Neural progenitor cell (in vitro differentiated cells): ENCODE measurements around the gene BTG2. TPM values are rescaled to one million over a fixed set of nuclear protein-coding genes. Genes with fewer than 3 reads are reported as not detected.

Experiments
- DNase-seq: peaks from one replicate; pipeline ENCODE4 v3.0.0-alpha.2; 2016; ENCODE audit warnings: low spot score
- H2AFZ ChIP-seq: fragments of 200-600 bp; sonication (generic); replicated peaks from 2 replicates; pipeline ENCODE4 v1.6.1; 2016; ENCODE audit warnings: antibody characterized with exemption
- H3F3A ChIP-seq: fragments of 200-600 bp; sonication (generic); 2 replicates; pipeline ENCODE4 v1.6.1; 2016; ENCODE audit warnings: antibody characterized with exemption, low read depth
- H3K27ac ChIP-seq: fragments of 200-600 bp; sonication (generic); 2 replicates; pipeline ENCODE4 v1.5.1; 2016; ENCODE audit warnings: mild to moderate bottlenecking
- H3K27me3 ChIP-seq: fragments of 200-600 bp; sonication (generic); 2 replicates; pipeline ENCODE4 v1.6.1; 2016; ENCODE audit warnings: mild to moderate bottlenecking, moderate library complexity
- H3K36me3 ChIP-seq: fragments of 200-600 bp; sonication (generic); 2 replicates; pipeline ENCODE4 v1.5.1; 2016
- H3K4me1 ChIP-seq: fragments of 200-600 bp; sonication (generic); 2 replicates; pipeline ENCODE4 v1.6.1; 2016; ENCODE audit warnings: mixed run types
- H3K4me2 ChIP-seq: fragments of 200-600 bp; sonication (generic); 2 replicates; pipeline ENCODE4 v1.6.1; 2016
- H3K4me3 ChIP-seq: fragments of 200-600 bp; sonication (generic); 2 replicates; pipeline ENCODE4 v1.5.1; 2016
- H3K79me2 ChIP-seq: fragments of 200-600 bp; sonication (generic); 2 replicates; pipeline ENCODE4 v1.6.1; 2016; ENCODE audit warnings: low read depth
- H3K9ac ChIP-seq: fragments of 200-600 bp; sonication (generic); 2 replicates; pipeline ENCODE4 v1.6.1; 2016
- H3K9me3 ChIP-seq: fragments of 200-600 bp; sonication (generic); 2 replicates; pipeline ENCODE4 v1.5.1; 2016; ENCODE audit warnings: low read depth
- H4K20me1 ChIP-seq: fragments of 200-600 bp; sonication (generic); 2 replicates; pipeline ENCODE4 v1.6.1; 2016; ENCODE audit warnings: low read depth
- H3K27ac Mint-ChIP-seq: 3 replicates; pipeline ENCODE4 v1.8.0; 2021; ENCODE audit warnings: mixed read lengths
- H3K27me3 Mint-ChIP-seq: 2 replicates; pipeline ENCODE4 v1.8.0; 2022; ENCODE audit warnings: low read depth, mild to moderate bottlenecking, inconsistent platforms, moderate library complexity, mixed read lengths; ENCODE audit not compliant: insufficient read depth
- H3K36me3 Mint-ChIP-seq: 3 replicates; pipeline ENCODE4 v1.8.0; 2021; ENCODE audit warnings: mixed read lengths
- H3K4me1 Mint-ChIP-seq: 3 replicates; pipeline ENCODE4 v1.8.0; 2021; ENCODE audit warnings: mixed read lengths
- H3K4me3 Mint-ChIP-seq: 3 replicates; pipeline ENCODE4 v1.8.0; 2021; ENCODE audit warnings: mild to moderate bottlenecking, moderate library complexity, mixed read lengths
- H3K9me3 Mint-ChIP-seq: 3 replicates; pipeline ENCODE4 v1.8.0; 2020; ENCODE audit warnings: mixed read lengths
- EZH2 ChIP-seq: fragments of 200-600 bp; sonication (generic); IDR thresholded peaks from 2 replicates; pipeline ENCODE4 v1.6.1; 2017; ENCODE audit warnings: antibody characterized with exemption, mild to moderate bottlenecking, moderate library complexity
- EZH2phosphoT487 ChIP-seq: fragments of 200-600 bp; sonication (generic); IDR thresholded peaks from 2 replicates; pipeline ENCODE4 v1.6.1; 2017; ENCODE audit warnings: antibody characterized with exemption
- total RNA-seq: library from RNA; depleted of rRNA; stranded (reverse); fragments of >200 nt; gene quantifications from 2 replicates; pipeline ENCODE4 v1.2.3, GENCODE V29; 2015; ENCODE audit warnings: low replicate concordance
- TF ChIP-seq, protein P1 (sequence below): fragments of 200-600 bp; sonication (generic); IDR thresholded peaks from 2 replicates; pipeline ENCODE4 v1.5.1; 2017; ENCODE audit warnings: antibody characterized with exemption, mild to moderate bottlenecking

BTG2 gene
- total RNA-seq, 1 donor from 2014 or later, result 26.5 TPM

DNA sequence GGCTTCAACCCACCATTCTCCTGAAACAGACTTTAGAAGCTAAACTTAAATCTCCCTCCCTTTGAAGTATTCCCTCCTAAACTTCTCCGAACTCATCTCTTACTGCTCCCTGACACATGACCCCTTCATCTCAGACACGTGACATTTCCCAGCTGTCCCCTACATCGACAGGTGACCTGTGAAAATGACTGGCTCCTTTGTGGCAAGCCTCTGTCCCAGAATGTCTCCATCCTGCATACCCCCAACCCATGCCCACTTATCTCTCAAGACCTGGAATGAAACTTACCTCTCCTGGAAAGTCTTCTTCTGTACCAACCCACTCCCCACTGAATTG, 41.4 kb downstream of the BTG2 start:
- H3K27me3 Mint-ChIP-seq, result peaks cover 11% of the 10 kb centered on the region
- Histone ChIP-seq H3K4me2 (no peak overlapping the region), H3F3A (no peaks in the 10 kb centered on the region), H3K9me3 (no peaks in the 10 kb centered on the region), H3K9ac (no peak overlapping the region), H2AFZ (no peak overlapping the region), H3K27me3 (no peaks in the 10 kb centered on the region), H3K36me3 (no peaks in the 10 kb centered on the region), H4K20me1 (no peaks in the 10 kb centered on the region), H3K27ac (no peak overlapping the region), H3K4me3 (no peak overlapping the region), H3K79me2 (no peaks in the 10 kb centered on the region), H3K4me1 (no peaks in the 10 kb centered on the region)
- H3K4me3 Mint-ChIP-seq, result peak overlapping the region; percentile 21
- DNase-seq, result no peak
- H3K27ac Mint-ChIP-seq, result peak overlapping the region; percentile 17
- no peaks in the 10 kb centered on the region for H3K36me3 Mint-ChIP-seq
- no peaks in the 10 kb centered on the region for H3K9me3 Mint-ChIP-seq
- H3K4me1 Mint-ChIP-seq, result peaks cover 36% of the 10 kb centered on the region
- TF ChIP-seq EZH2phosphoT487, result no peak

DNA sequence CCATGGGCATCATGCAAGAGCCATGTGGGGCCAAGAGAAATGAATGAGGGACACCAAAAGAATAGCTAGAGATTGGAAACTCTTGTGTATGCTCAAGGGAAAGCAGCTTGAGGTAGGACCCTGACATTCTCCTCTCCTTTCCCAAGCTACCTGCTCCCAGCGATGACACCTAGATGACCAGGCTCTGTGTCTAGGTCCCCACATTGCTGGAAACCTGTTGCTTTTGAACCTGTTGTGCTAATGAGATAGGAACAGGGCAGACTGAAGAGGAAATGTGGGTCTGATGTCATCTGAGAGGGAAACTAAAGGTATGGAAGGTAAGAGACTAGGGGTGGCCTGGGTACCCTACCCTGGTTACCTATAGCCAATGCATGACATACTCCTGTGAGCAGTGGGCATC, 43.8 kb downstream of the BTG2 start:
- Histone ChIP-seq H3K4me1 (no peaks in the 10 kb centered on the region), H3K79me2 (no peaks in the 10 kb centered on the region), H3K9ac (no peak overlapping the region), H3K27me3 (no peaks in the 10 kb centered on the region), H3K4me2 (no peak overlapping the region), H3K4me3 (no peak overlapping the region), H2AFZ (no peak overlapping the region), H4K20me1 (no peaks in the 10 kb centered on the region), H3K36me3 (no peaks in the 10 kb centered on the region), H3F3A (no peaks in the 10 kb centered on the region), H3K9me3 (no peaks in the 10 kb centered on the region), H3K27ac (no peak overlapping the region)
- Mint-ChIP-seq H3K4me1 (peaks cover 26% of the 10 kb centered on the region), H3K9me3 (no peaks in the 10 kb centered on the region), H3K4me3 (no peak overlapping the region), H3K27ac (no peak overlapping the region), H3K36me3 (no peaks in the 10 kb centered on the region), H3K27me3 (peaks cover 15% of the 10 kb centered on the region)
- no peak for DNase-seq
- TF ChIP-seq EZH2, result no peak
- TF ChIP-seq, protein P1, sequence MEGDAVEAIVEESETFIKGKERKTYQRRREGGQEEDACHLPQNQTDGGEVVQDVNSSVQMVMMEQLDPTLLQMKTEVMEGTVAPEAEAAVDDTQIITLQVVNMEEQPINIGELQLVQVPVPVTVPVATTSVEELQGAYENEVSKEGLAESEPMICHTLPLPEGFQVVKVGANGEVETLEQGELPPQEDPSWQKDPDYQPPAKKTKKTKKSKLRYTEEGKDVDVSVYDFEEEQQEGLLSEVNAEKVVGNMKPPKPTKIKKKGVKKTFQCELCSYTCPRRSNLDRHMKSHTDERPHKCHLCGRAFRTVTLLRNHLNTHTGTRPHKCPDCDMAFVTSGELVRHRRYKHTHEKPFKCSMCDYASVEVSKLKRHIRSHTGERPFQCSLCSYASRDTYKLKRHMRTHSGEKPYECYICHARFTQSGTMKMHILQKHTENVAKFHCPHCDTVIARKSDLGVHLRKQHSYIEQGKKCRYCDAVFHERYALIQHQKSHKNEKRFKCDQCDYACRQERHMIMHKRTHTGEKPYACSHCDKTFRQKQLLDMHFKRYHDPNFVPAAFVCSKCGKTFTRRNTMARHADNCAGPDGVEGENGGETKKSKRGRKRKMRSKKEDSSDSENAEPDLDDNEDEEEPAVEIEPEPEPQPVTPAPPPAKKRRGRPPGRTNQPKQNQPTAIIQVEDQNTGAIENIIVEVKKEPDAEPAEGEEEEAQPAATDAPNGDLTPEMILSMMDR, result no peak
- no peak for TF ChIP-seq EZH2phosphoT487

DNA sequence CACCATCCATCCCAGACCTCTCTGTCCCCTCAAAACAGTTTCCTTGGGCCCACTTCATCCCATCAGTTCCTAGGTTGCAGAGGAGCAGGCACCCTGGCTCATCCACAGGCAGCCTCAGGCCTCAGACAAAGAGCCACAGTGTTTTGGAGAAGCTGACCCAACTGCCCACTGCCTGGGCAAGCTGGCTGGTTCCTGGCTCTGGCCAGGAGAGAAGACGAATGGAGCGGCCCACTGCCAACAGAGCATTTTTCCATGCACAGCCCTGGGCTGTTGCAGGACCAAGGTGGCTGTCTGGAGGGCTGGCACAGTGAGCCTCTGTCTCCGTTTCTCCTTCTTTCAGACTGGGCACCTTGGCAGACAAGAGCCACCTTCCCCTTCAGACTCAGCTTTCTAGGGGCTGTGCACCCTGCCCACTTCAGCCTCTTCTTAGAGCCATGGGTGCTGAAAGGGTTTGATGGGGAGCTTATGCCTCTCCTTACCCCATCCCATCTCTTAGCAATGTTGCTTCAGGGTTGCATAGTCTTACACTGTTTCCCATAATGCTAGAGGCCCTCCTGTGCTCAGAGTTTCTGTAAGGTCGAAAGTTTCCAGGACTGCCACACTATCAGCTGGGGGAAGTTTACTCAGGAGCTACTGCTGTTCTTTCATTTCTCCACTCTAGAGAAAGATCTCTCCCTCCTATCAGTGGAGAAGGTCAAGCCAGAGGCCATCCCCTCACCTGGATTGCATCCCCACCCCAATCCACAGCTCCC, 44.6 kb downstream of the BTG2 start:
- TF ChIP-seq, protein P1, result no peak
- no peak for TF ChIP-seq EZH2phosphoT487
- no peak for TF ChIP-seq EZH2
- H3K9me3 Mint-ChIP-seq, result no peaks in the 10 kb centered on the region
- H3K27ac Mint-ChIP-seq, result no peak overlapping the region
- H3K4me1 Mint-ChIP-seq, result peaks cover 26% of the 10 kb centered on the region
- H3K79me2 ChIP-seq, result no peaks in the 10 kb centered on the region
- no peaks in the 10 kb centered on the region for H3K9me3 ChIP-seq
- no peaks in the 10 kb centered on the region for H3K36me3 ChIP-seq
- no peak overlapping the region for H3K4me3 Mint-ChIP-seq
- H3K27ac ChIP-seq, result no peak overlapping the region
- no peaks in the 10 kb centered on the region for H4K20me1 ChIP-seq
- H3K9ac ChIP-seq, result no peak overlapping the region
- H3K4me3 ChIP-seq, result no peak overlapping the region
- no peaks in the 10 kb centered on the region for H3K27me3 ChIP-seq
- no peak overlapping the region for H2AFZ ChIP-seq
- DNase-seq, result no peak
- peaks cover 15% of the 10 kb centered on the region for H3K27me3 Mint-ChIP-seq
- no peaks in the 10 kb centered on the region for H3K36me3 Mint-ChIP-seq
- no peak overlapping the region for H3K4me2 ChIP-seq
- H3K4me1 ChIP-seq, result no peaks in the 10 kb centered on the region
- H3F3A ChIP-seq, result no peaks in the 10 kb centered on the region

DNA sequence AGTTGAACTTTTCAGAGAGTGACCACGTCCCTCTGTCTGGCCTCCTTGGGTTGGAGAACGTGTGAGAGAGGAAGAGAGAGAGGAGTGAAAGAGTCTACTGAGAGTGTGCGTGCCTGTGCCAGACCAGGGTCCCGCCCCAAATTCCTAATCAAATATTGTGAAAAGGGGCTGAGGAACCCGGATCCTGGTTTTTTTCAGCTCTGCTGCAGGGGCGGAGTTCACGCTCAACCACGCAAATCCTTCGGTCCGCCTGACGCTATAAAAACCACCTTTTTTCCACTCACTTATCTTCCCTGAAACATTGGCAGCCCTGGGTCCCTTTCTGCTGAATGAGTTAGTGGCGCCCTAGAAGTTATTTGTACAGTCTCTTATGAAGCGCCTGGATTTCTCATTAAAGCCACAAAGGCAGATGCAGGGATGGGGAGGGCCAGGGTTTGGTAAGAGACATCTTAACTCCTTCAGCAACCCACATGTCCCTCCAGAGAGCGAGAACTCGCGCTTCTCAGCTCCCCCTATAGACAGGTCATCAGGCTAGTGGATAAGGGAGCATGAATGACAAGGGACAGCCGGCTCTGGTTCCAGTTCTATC, 45.8 kb downstream of the BTG2 start, which contains the start of gene FMOD:
Gene FMOD, minus strand, starts transcription at position 86 of the 589 bp plus-strand sequence. CDS start 2,852 bp downstream, outside the sequence.
- Mint-ChIP-seq H3K36me3 (no peaks in the 10 kb centered on the region), H3K4me3 (peak within 1 kb of the TSS; percentile 71), H3K4me1 (peaks cover 18% of the 10 kb centered on the region), H3K27me3 (peaks cover 18% of the 10 kb centered on the region), H3K9me3 (no peaks in the 10 kb centered on the region), H3K27ac (peak within 1 kb of the TSS; percentile 36)
- H3F3A ChIP-seq, result no peaks in the 10 kb centered on the region
- H3K36me3 ChIP-seq, result no peaks in the 10 kb centered on the region
- H3K9ac ChIP-seq, result no peak within 1 kb of the TSS
- H3K4me3 ChIP-seq, result no peak within 1 kb of the TSS
- H3K4me2 ChIP-seq, result no peak within 1 kb of the TSS
- peak within 1 kb of the TSS; percentile 40 for H2AFZ ChIP-seq
- no peak within 1 kb of the TSS for H3K27ac ChIP-seq
- TF ChIP-seq, protein P1, result peak; percentile 32
- no peak for TF ChIP-seq EZH2
- H4K20me1 ChIP-seq, result no peaks in the 10 kb centered on the region
- DNase-seq, result peak; percentile 40
- no peaks in the 10 kb centered on the region for H3K9me3 ChIP-seq
- no peaks in the 10 kb centered on the region for H3K79me2 ChIP-seq
- no peaks in the 10 kb centered on the region for H3K27me3 ChIP-seq
- no peaks in the 10 kb centered on the region for H3K4me1 ChIP-seq
